ENCODE results near the gene IGFBPL1.

The IGFBPL1 gene

DNA sequence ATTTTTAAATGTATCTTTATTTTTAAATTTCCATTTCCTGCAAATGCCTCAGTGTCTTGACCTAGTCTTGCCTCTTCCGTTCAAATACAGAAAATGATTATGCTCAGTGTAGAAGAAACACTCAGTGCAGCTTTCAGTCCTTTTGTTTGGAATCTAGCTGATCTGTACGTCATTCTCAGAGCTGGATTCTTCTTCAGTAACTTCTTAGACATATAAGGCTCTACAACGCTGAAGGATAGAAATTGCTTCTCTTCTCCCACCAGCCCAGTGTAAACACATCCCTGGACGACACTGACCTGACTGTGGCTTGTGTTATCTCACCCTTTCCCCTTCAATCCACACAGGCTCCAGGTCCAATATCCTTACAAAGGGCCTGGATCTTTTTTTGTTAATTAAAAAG is 34.9 kb downstream of the IGFBPL1 start:
- H3K4me3 ChIP-seq (ENCODE audit: low read depth, low read length) = no peak overlapping the region
- no peak for DNase-seq (ENCODE audit: low read depth)
- in situ Hi-C loops (cut with HindIII; ENCODE audit: low sequenced_read_pairs) = loop anchor here (25.0 kb wide), 1 partner anchor 652 kb away; no protein-coding TSS in a partner anchor
- no peak for TF ChIP-seq CTCF (IDR thresholded peaks at IDR 0.05; ENCODE audit: low read depth, low read length, missing control alignments)

DNA sequence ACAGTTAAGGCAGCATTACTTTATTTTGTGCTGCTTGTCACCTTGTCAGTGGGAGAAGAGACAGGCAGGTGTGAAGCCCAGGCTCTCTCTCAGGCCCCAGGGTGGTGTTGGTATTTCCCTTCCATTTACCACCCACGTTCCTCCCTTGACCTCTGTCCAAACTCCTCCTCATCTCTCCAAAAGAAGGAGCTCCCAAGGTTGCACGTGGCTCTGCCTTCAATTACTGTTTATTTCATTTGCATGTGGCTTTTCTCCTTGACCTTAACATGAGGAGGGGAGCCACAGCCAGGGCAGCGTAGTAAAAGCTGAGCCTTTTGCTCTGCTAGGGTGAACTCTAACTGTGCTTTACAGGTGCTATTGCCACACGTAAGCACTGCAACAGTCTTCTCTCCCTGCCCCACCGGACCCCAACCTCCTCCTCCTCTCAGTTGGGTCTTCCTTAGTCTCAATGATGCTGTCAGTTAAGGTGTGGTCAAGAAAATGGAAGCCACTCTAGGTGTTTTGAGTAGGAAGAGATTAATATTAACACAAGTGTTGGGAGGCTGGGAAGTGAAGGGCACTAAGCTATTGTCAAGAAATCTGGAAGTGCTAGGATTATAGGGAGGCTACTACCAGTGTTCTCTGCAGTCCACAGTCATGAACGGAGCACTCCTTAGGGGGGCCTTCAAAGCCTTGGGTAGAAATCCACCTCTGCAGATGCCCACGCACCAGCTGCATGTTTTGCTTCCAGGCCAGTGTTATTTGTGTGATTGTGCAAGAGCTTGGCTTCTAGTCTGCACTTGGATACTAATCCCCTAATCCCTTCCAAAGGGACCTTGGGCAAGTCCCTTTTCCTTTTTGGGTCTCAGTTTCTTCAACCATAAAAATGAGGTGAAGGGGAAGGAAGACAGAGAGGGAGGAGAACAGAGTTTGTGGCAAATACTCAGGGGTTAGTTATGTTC is 35.7 kb downstream of the IGFBPL1 start:
- no peak for TF ChIP-seq CTCF (IDR thresholded peaks at IDR 0.05; ENCODE audit: low read depth, low read length, missing control alignments)
- no peak overlapping the region for H3K4me3 ChIP-seq (ENCODE audit: low read depth, low read length)
- in situ Hi-C loops (cut with HindIII; ENCODE audit: low sequenced_read_pairs) = loop anchor here (25.0 kb wide), 1 partner anchor 651 kb away; no protein-coding TSS in a partner anchor
- no peak for DNase-seq (ENCODE audit: low read depth)

DNA sequence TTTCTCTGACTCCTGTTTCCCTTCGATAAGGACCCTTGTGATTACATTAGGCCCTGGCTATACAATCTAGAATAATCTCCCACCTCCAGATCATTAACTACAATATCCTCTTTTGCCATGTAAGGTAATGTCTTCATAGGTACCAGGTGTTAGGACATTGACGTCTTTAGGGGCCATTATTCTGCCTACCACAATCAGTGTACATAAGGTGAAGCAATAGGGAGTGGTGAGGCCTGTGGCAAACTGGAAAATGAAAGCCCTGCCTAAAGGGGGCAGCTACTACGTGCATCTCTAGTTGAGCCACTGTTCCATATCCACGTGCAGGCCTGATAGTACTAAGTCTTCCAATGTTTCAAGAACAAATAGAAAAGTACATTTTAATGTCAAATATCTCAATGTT is 36.5 kb downstream of the IGFBPL1 start:
- in situ Hi-C loops (cut with HindIII; ENCODE audit: low sequenced_read_pairs) = loop anchor here (25.0 kb wide), 1 partner anchor 650 kb away; no protein-coding TSS in a partner anchor
- TF ChIP-seq CTCF (IDR thresholded peaks at IDR 0.05; ENCODE audit: low read depth, low read length, missing control alignments) = no peak
- no peak overlapping the region for H3K4me3 ChIP-seq (ENCODE audit: low read depth, low read length)
- no peak for DNase-seq (ENCODE audit: low read depth)

DNA sequence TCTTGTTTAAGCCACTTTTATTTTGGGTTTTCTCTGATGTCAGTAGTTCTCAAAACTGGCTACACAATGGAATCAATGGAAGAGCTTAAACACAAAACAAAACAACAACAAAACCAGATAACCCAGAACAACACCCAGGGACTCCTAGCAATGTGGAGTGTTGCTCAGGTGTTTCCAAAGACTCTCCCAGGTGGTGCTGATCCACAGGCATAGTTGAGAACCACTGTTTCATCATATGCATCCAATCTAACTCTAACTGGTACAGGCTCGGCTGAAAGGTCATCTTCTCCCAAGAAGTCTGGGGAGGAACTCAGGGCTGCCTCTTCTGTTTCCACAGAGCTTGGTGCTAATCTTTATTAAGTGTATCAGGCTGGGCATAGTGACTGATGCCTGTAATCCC is 37.2 kb downstream of the IGFBPL1 start:
- no peak for TF ChIP-seq CTCF (IDR thresholded peaks at IDR 0.05; ENCODE audit: low read depth, low read length, missing control alignments)
- DNase-seq (ENCODE audit: low read depth) = no peak
- H3K4me3 ChIP-seq (ENCODE audit: low read depth, low read length) = no peak overlapping the region
- in situ Hi-C loops (cut with HindIII; ENCODE audit: low sequenced_read_pairs) = loop anchor here (25.0 kb wide), 1 partner anchor 650 kb away; no protein-coding TSS in a partner anchor

DNA sequence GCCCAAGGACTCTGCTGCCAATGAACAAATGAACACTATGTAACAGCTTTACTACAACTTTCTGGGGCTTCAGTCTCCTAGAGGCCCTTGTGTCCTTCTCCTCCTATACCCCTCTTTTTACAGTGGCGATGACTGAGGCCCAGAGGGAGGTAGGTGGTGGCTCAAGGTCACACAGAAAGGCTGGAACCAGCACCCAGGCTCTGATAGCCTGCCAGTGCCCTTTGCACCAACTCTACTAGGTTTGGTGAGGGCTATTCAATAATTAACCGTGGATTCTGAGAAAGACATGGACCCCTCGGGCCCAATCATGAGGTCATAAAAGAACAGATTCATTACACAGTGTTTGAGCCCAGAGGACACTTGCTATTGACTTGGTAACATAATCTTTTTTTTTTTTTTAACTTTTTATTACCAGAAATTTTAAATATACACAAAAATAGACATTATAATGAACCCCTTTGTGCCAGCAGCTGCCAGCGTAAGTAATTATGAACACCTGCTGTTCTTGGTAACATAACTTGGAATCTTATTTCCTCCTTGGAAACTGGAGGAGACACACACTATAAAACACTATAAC is 37.8 kb downstream of the IGFBPL1 start:
- no peak overlapping the region for H3K4me3 ChIP-seq (ENCODE audit: low read depth, low read length)
- in situ Hi-C loops (cut with HindIII; ENCODE audit: low sequenced_read_pairs) = loop anchor here (25.0 kb wide), 1 partner anchor 649 kb away; no protein-coding TSS in a partner anchor
- DNase-seq (ENCODE audit: low read depth) = no peak
- no peak for TF ChIP-seq CTCF (IDR thresholded peaks at IDR 0.05; ENCODE audit: low read depth, low read length, missing control alignments)

GRCh38 chr9:38385896-38386295 is 38.4 kb downstream of the IGFBPL1 start:
- in situ Hi-C loops (cut with HindIII; ENCODE audit: low sequenced_read_pairs) = loop anchor here (25.0 kb wide), 1 partner anchor 649 kb away; no protein-coding TSS in a partner anchor
- no peak for TF ChIP-seq CTCF (IDR thresholded peaks at IDR 0.05; ENCODE audit: low read depth, low read length, missing control alignments)
- DNase-seq (ENCODE audit: low read depth) = no peak
- H3K4me3 ChIP-seq (ENCODE audit: low read depth, low read length) = no peak overlapping the region

All from astrocyte of the cerebellum (primary cell).